Measurements from ENCODE around the gene TRIM44. TPM values are rescaled to one million over a fixed set of nuclear protein-coding genes. Genes with fewer than 3 reads are reported as not detected.

TRIM44 gene, protein sequence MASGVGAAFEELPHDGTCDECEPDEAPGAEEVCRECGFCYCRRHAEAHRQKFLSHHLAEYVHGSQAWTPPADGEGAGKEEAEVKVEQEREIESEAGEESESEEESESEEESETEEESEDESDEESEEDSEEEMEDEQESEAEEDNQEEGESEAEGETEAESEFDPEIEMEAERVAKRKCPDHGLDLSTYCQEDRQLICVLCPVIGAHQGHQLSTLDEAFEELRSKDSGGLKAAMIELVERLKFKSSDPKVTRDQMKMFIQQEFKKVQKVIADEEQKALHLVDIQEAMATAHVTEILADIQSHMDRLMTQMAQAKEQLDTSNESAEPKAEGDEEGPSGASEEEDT
- polyA plus RNA-seq (2013, experiment 1 of 2; ENCODE audit: insufficient read length) = 38.4 TPM
- polyA plus RNA-seq (2013, experiment 2 of 2; ENCODE audit: insufficient read length) = 43.6 TPM

DNA sequence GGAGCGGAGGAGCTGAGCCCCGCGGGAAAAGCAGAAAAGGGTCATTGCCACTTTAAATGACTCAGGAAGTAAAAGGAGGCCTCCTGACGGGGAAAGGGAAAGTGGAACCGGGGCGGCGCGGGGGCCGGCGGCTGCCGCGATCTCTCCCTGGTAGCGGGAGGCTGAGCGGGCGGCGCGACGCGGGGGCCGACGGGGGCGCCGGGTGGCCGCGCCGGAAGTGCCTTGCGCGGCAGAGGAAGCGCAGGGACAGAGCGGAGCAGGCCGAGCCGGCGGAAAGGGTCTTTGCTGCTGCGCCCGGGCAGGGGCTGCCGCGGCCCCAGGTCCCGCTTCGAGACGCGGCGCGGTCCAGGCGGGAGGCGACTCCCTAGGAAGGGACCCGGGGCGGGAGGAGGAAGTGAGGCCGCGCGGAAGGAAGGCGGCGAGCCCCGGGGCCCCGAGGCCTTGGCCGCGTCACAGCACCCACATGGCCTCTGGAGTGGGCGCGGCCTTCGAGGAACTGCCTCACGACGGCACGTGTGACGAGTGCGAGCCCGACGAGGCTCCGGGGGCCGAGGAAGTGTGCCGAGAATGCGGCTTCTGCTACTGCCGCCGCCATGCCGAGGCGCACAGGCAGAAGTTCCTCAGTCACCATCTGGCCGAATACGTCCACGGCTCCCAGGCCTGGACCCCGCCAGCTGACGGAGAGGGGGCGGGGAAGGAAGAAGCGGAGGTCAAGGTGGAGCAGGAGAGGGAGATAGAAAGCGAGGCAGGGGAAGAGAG, at the start of gene TRIM44:
TSS of gene TRIM44 (plus strand) at position 127 of the 759 bp plus-strand sequence. CDS start at position 464, 337 bp downstream.
- DNase-seq = peak; percentile 89

DNA sequence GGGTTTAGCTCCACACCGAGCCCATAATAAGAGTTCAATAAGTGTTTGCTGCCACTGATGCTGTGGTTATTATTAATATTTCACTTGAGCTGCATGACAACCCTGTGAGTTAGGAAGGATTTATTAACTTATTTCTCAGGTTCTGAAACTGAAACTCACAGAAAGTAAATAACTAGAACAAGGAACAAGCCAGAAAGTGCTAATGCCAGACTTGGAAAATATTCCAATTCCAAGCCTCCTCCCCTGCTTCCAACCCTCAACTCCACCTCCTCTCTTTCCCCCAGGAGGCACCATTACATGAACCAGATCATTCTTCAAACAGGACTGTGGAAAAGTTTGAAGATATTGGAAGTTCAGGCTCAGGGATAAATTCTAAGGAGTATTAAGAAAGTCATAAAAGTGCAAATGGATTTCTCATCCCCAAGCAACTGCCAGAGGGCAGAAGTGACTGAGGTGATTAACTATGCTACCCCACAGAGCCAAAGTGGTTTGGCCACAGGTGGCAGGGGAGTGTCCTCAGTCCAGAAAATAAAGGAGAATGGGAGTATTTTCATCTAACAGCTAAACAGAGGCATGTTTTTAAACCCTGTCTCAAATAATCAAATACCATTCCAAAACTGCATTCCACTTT, 47.5 kb upstream of the TRIM44 start:
- no peak for DNase-seq

DNA sequence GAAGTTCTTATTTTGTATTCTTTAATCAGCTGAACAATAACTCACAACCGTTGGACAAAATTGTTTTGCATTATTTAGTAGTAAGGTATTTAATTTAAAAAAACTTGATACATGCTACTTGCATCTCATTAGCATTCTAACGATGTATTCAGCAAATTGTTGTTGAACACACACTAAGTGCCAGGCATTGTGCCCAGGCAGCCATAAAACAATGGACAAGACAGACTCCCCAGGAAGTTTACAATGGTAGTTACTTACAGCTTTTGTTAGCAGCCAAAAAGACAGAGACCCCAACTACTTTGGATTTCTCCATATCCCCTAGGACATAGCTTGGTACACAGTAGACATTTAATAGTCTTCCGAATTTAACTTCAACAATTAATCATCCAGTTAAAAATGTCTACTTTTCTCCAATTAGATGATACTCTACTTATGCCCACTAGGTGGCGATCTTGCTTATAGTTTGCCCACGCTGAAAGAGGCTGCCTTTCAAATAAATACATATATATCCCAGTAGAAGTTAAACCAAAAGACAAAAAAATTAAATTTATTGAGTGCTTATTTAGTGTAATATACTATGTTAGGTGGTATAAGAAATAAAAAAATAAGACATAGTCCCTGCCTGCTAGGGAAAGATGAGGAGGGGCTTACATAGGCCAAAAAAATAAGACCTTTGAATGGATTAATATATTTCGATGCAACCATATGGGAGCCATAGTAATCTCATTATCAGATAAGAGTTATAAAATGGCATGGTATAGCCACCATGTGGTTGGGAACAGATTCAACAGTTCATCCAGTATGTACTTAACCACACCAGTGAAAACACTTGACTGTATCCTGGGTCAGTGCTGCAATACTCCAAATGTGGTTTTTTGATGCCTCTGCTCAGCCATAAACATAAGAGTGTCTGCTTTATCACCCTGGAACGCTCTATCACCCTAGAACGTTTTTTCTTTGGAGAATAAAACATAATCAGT, 46.4 kb upstream of the TRIM44 start:
- peak; percentile 58 for DNase-seq

DNA sequence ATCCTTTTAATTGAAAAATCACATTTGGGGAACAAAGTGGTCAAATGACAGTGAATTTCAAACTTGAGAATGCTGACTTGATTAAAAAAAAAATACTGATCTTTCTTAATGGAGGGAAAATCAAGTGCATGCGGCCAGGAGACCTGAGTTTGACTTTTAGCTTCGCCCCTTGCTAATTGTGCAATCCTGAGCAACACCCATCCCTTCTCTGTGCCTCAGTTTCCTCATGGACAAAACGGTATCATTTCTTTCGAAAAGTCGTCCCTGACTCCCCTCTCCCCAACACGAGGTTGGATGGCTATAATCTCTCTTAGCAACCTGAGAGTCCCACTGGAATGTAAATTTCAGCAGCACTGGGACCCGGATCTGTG, 45.3 kb upstream of the TRIM44 start:
- no peak for DNase-seq

- peak; percentile 95 for DNase-seq
Observed at GRCh38 chr11:35617687-35618496, 44.7 kb upstream of the TRIM44 start, which contains the start of gene FJX1. TSS of gene FJX1 (plus strand) at chr11:35618460. CDS start at chr11:35618637, 177 bp downstream.

DNA sequence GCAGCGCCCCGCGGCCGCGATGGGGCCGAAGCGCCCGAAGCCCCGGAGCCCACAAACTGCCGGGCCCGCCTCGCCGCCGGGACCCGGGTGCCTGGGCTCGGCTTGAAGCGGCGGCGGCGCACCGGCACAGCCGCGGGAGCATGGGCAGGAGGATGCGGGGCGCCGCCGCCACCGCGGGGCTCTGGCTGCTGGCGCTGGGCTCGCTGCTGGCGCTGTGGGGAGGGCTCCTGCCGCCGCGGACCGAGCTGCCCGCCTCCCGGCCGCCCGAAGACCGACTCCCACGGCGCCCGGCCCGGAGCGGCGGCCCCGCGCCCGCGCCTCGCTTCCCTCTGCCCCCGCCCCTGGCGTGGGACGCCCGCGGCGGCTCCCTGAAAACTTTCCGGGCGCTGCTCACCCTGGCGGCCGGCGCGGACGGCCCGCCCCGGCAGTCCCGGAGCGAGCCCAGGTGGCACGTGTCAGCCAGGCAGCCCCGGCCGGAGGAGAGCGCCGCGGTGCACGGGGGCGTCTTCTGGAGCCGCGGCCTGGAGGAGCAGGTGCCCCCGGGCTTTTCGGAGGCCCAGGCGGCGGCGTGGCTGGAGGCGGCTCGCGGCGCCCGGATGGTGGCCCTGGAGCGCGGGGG, 44.0 kb upstream of the TRIM44 start:
- DNase-seq = peak; percentile 49

DNA sequence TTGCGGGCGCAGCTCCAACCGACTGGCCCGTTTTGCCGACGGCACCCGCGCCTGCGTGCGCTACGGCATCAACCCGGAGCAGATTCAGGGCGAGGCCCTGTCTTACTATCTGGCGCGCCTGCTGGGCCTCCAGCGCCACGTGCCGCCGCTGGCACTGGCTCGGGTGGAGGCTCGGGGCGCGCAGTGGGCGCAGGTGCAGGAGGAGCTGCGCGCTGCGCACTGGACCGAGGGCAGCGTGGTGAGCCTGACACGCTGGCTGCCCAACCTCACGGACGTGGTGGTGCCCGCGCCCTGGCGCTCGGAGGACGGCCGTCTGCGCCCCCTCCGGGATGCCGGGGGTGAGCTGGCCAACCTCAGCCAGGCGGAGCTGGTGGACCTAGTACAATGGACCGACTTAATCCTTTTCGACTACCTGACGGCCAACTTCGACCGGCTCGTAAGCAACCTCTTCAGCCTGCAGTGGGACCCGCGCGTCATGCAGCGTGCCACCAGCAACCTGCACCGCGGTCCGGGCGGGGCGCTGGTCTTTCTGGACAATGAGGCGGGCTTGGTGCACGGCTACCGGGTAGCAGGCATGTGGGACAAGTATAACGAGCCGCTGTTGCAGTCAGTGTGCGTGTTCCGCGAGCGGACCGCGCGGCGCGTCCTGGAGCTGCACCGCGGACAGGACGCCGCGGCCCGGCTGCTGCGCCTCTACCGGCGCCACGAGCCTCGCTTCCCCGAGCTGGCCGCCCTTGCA, 43.3 kb upstream of the TRIM44 start:
- DNase-seq = peak; percentile 54

DNA sequence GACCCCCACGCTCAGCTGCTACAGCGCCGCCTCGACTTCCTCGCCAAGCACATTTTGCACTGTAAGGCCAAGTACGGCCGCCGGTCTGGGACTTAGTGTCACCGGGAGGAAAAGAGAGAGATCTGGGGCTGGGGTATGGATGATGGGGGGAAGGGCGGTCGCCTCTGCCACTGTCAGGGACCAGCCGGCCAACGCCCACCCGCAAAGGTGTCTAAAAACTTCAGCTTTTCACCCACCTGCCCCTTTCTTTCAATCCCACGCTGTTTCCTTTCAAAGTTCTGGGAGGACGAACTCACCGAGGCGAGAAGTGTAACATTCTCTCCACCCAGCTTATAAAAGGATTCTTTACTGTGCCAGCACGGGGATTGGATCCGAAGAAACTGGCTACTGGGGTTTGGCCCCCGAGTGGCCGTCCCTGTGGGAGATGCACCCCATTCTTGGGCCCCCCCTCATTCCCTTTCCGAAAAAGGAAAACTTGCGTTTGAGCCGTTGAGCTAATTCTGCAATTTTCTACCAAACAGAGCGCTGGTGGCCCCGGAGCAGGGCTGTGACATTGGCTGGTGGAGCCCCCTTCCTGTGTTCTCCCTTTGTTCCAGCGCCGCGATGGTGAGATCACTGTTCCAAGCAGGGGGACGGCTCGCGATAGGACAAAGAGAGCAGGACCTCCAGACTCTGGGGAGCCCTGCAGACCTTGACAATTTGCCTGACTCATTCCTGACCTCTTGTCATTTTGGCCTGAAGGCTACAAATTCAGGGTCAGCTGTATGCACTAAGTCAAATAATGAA, 42.5 kb upstream of the TRIM44 start:
- DNase-seq = peak; percentile 61

DNA sequence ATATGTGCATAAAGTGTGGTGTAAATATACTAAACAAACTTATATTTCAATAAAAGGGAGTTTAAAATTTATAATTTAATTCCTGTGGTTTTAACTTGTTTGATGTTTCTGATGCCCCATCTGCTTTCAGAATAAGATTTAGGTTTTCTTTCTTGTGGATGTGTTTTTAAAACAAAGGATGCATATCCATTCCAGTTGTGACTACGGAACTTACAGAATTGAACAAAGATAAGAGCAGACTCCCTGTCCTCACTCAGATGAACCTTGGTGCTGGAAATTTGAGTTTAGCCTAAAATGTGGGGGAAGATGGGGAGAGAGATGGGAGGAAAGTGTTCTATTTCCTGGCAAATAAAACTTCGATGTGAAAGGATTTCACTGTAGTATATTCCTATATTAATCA, 41.8 kb upstream of the TRIM44 start:
- DNase-seq = no peak

- DNase-seq = no peak
Observed at GRCh38 chr11:35621620-35622019, 41.0 kb upstream of the TRIM44 start.

- DNase-seq = peak; percentile 91
Observed at GRCh38 chr11:35622070-35622469, 40.5 kb upstream of the TRIM44 start.

DNA sequence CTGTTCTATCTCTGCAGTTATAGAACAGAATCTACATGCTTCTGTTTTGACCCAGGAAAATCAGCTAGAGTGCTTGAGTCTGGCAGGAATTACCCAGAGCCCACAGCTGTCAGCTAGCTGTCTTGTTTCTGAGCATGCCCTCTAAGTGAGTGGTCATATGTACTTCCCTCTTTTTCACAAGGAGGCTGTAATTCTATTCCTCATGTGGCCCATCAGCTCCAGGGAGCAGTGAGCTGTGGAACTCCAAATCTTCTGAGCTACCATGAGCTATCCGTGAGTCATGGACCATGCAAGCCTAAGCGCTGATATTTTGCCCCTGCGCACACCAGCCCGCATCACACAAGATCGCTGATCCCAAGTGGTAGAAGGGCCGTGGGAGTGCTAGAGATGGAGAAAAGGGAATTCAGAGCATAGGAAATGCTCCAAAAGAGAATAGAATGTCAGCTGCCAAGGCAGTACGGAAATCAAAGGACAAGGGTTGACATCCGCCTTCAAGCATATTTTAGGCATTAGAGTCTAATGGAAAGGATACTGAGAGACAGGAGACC, 38.9 kb upstream of the TRIM44 start:
- peak; percentile 88 for DNase-seq

DNA sequence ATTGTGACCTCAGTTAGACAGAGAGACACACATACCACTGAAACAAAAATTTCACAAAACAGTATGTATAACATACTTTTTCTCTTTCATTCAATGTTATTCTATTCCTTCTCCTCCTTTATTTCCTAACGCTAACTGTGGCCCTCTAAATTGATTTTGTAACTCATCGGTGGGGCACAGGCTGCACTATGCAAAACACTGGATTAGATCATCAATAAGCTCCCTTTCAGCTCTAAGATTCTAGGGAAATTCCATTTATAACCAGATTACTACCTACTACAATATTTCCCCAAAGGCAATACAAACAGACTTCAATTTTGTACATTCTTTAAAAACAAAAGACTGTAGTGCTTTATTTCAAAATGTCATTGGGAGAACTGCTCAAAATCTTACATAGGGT, 38.3 kb upstream of the TRIM44 start:
- no peak for DNase-seq

GRCh38 chr11:35624781-35625180, 37.8 kb upstream of the TRIM44 start:
- peak; percentile 63 for DNase-seq

GRCh38 chr11:35626501-35626900, 36.1 kb upstream of the TRIM44 start:
- no peak for DNase-seq

- no peak for DNase-seq
Observed at GRCh38 chr11:35629511-35629910, 33.1 kb upstream of the TRIM44 start.

- DNase-seq = peak; percentile 100
Observed at GRCh38 chr11:35629914-35630313, 32.7 kb upstream of the TRIM44 start.

DNA sequence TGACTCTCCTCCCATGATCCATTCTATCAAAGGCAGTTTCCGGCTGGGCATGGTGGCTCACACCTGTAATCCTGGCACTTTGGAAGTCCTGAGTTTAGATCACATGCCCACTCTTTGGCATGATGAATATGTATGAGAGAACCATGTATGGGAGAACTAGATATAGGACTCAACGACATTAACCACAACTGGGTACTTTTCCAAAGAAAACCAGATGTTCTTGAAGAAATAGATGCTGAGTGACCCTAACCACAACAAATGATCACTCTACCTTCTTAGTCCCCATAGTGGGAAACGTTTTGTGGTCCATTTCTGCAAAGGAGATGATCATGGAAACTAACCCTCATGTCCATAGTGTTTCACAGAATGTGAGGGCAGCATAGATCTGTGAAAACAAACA, 30.7 kb upstream of the TRIM44 start:
- DNase-seq = peak; percentile 34

GRCh38 chr11:35632301-35632700, 30.3 kb upstream of the TRIM44 start:
- peak; percentile 78 for DNase-seq
